ENCODE data around the gene CACNA1I. TPM values are rescaled to one million over a fixed set of nuclear protein-coding genes. Genes with fewer than 3 reads are reported as not detected.

CACNA1I gene
- total and polyA plus RNA-seq, 7 donors: 0.01 to 0.14 (median 0.04) TPM; not detected in 2

DNA sequence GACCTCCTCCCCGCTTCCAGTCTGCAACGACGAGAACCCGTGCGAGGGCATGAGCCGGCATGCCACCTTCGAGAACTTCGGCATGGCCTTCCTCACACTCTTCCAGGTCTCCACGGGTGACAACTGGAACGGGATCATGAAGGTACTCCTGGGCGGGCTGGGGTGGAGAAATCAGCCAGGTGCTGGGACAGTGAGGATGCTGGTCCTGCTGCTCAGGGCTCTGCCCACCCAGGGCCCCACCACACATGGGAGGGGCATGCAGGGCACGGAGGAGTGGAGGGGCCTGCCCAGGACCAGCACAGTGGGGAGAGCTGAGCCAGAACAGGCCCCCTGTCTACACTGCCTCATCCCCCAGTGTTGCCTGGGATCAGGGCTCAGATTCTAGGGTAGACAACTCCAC is 107.4 kb downstream of the CACNA1I start:
- Histone ChIP-seq H3K9me3 (no peaks in the 10 kb centered on the region), H3K4me3 (no peak overlapping the region), H3K27me3 (ENCODE audit: insufficient read depth in 3 of 3, low read length in 2 of 3) (peaks cover 0 to 9% (median 5%) of the 10 kb centered on the region in 3 donors), H3K27ac (no peak overlapping the region), H3K36me3 (ENCODE audit: insufficient read depth in 1 of 2, low read depth in 1 of 2) (no peaks in the 10 kb centered on the region), H3K4me1 (no peaks in the 10 kb centered on the region)
- WGBS, 3 donors: 91 to 93% (median 92%) methylated on average over 10 to 12 of the region's 12 CpGs
- intact Hi-C loops (cut with DNase I): no loop called here
- DNase-seq: no peak
- no peak for ATAC-seq
- TF ChIP-seq, protein P1, sequence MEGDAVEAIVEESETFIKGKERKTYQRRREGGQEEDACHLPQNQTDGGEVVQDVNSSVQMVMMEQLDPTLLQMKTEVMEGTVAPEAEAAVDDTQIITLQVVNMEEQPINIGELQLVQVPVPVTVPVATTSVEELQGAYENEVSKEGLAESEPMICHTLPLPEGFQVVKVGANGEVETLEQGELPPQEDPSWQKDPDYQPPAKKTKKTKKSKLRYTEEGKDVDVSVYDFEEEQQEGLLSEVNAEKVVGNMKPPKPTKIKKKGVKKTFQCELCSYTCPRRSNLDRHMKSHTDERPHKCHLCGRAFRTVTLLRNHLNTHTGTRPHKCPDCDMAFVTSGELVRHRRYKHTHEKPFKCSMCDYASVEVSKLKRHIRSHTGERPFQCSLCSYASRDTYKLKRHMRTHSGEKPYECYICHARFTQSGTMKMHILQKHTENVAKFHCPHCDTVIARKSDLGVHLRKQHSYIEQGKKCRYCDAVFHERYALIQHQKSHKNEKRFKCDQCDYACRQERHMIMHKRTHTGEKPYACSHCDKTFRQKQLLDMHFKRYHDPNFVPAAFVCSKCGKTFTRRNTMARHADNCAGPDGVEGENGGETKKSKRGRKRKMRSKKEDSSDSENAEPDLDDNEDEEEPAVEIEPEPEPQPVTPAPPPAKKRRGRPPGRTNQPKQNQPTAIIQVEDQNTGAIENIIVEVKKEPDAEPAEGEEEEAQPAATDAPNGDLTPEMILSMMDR (IDR thresholded peaks at IDR 0.05): no peak

DNA sequence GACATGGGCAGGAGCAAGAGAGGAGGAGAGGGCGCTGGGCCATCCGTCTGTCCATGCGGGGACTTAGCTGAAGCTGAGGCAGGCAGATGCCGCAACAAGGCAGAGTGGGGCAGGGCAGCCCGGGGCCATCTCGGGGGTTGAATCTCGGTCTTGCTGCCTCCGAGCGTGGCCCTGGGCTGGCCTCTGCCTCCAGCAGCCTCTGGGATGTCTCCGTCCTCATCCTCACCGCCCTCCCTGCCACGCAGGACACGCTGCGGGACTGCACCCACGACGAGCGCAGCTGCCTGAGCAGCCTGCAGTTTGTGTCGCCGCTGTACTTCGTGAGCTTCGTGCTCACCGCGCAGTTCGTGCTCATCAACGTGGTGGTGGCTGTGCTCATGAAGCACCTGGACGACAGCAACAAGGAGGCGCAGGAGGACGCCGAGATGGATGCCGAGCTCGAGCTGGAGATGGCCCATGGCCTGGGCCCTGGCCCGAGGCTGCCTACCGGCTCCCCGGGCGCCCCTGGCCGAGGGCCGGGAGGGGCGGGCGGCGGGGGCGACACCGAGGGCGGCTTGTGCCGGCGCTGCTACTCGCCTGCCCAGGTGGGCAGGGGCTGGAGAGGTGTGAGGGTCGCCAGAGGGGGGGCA is 108.4 kb downstream of the CACNA1I start:
- WGBS, 3 donors: 90 to 93% (median 92%) methylated on average over 43 to 47 of the region's 47 CpGs
- TF ChIP-seq, protein P1 (IDR thresholded peaks at IDR 0.05): no peak
- Histone ChIP-seq H3K9me3 (no peaks in the 10 kb centered on the region), H3K4me1 (no peaks in the 10 kb centered on the region), H3K4me3 (no peak overlapping the region), H3K27me3 (ENCODE audit: insufficient read depth in 3 of 3, low read length in 2 of 3) (peaks cover 0 to 19% (median 6%) of the 10 kb centered on the region in 3 donors), H3K36me3 (ENCODE audit: insufficient read depth in 1 of 2, low read depth in 1 of 2) (no peaks in the 10 kb centered on the region), H3K27ac (no peak overlapping the region)
- ATAC-seq (no peak), DNase-seq (no peak)
- intact Hi-C loops (cut with DNase I): no loop called here

DNA sequence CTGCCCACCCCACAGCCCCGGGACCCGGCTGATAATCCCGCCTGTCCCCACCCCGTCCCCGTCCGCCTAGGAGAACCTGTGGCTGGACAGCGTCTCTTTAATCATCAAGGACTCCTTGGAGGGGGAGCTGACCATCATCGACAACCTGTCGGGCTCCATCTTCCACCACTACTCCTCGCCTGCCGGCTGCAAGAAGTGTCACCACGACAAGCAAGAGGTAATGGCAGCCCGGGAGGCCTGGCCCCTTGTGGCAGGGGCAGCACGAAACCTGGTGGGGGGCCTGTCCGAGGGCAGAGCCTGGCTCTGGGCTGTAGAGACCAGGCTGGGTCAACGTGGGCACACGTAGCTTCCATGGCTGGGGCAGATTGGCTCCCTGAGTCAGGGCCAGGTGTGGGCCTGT is 109.1 kb downstream of the CACNA1I start:
- H3K4me3 ChIP-seq: no peak overlapping the region
- H3K27ac ChIP-seq: no peak overlapping the region
- H3K9me3 ChIP-seq: no peaks in the 10 kb centered on the region
- ATAC-seq: no peak
- TF ChIP-seq, protein P1 (IDR thresholded peaks at IDR 0.05): no peak
- WGBS, 3 donors: 89 to 92% (median 90%) methylated on average over 17 of the region's 17 CpGs
- H3K27me3 ChIP-seq (ENCODE audit: insufficient read depth in 3 of 3, low read length in 2 of 3): peaks cover 0 to 24% (median 7%) of the 10 kb centered on the region in 3 donors
- no peaks in the 10 kb centered on the region for H3K4me1 ChIP-seq
- intact Hi-C loops (cut with DNase I): no loop called here
- H3K36me3 ChIP-seq (ENCODE audit: insufficient read depth in 1 of 2, low read depth in 1 of 2): no peaks in the 10 kb centered on the region
- DNase-seq: no peak

DNA sequence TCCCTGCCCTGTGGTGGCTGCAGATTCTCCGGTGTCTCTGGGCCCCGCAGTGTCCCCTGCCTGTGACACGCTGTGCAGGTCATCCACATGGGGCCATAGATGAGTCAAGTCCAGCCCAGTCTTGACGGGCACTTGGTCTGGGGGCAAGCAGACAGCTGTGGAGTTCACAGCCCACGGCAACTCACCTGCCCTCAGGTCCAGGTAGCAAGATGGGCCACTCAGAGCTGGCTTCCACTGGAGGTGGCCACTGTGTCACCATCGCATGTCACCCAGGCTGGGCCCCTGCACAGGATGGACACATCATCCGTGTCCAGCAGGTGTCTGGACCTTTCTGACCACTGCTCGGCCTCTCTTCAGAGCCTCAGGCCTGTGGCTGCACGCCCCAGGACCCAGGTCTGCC is 109.9 kb downstream of the CACNA1I start:
- ATAC-seq (no peak), DNase-seq (no peak)
- intact Hi-C loops (cut with DNase I): no loop called here
- 86 to 90% (median 90%) methylated on average over 9 of the region's 9 CpGs for WGBS, 3 donors
- no peaks in the 10 kb centered on the region for H3K4me1 ChIP-seq
- H3K36me3 ChIP-seq (ENCODE audit: insufficient read depth in 1 of 2, low read depth in 1 of 2): no peaks in the 10 kb centered on the region
- no peak overlapping the region for H3K27ac ChIP-seq
- peaks cover 0 to 29% (median 8%) of the 10 kb centered on the region in 3 donors for H3K27me3 ChIP-seq (ENCODE audit: insufficient read depth in 3 of 3, low read length in 2 of 3)
- TF ChIP-seq, protein P1 (IDR thresholded peaks at IDR 0.05): no peak
- no peaks in the 10 kb centered on the region for H3K9me3 ChIP-seq
- no peak overlapping the region for H3K4me3 ChIP-seq

Measured in psoas muscle (tissue), 8 donors.